SIG-M5 treated with dmso at 0.1 percent for 504 hours (cell line): Measurements from ENCODE around the gene MPZL3.
A peak's percentile ranks its signal among the peaks of the same experiment; 100 is the strongest.

ENCODE experiments used
- DNase-seq: peaks from one replicate; lab custom pipeline; 2025; ENCODE audit not compliant: unreplicated experiment; lab: John Stamatoyannopoulos, UW

MPZL3 gene

GRCh38 chr11:118264569-118265465 lies 12.7 kb upstream of the MPZL3 start:
- DNase-seq = no peak

- DNase-seq = peak; percentile 44
Measured at GRCh38 chr11:118263695-118264568, 11.8 kb upstream of the MPZL3 start, which contains the start of gene MPZL2. Gene MPZL2 (minus strand): TSS chr11:118264297. CDS start chr11:118264153, 144 bp downstream.

GRCh38 chr11:118263112-118263511 lies 10.9 kb upstream of the MPZL3 start:
- DNase-seq = no peak

GRCh38 chr11:118260353-118260752 lies 8.2 kb upstream of the MPZL3 start:
- no peak for DNase-seq

- DNase-seq = no peak
Measured at GRCh38 chr11:118259138-118259537, 7.0 kb upstream of the MPZL3 start.

- no peak for DNase-seq
Measured at GRCh38 chr11:118258410-118258809, 6.2 kb upstream of the MPZL3 start.

GRCh38 chr11:118252688-118253087 lies 523 bp upstream of the MPZL3 start:
- DNase-seq = peak; percentile 18

- peak; percentile 27 for DNase-seq
Measured at GRCh38 chr11:118247041-118247440, 5.1 kb downstream of the MPZL3 start.

GRCh38 chr11:118245936-118246562 lies 6.1 kb downstream of the MPZL3 start:
- DNase-seq = no peak

- no peak for DNase-seq
Measured at GRCh38 chr11:118243993-118244762, 8.0 kb downstream of the MPZL3 start.

GRCh38 chr11:118243161-118243560 lies 9.0 kb downstream of the MPZL3 start:
- no peak for DNase-seq

GRCh38 chr11:118241764-118242098 lies 10.4 kb downstream of the MPZL3 start:
- no peak for DNase-seq

- peak; percentile 88 for DNase-seq
Measured at GRCh38 chr11:118240999-118241763, 11.0 kb downstream of the MPZL3 start.

- DNase-seq = no peak
Measured at GRCh38 chr11:118239509-118240205, 12.5 kb downstream of the MPZL3 start.

GRCh38 chr11:118238929-118239328 lies 13.2 kb downstream of the MPZL3 start:
- peak; percentile 52 for DNase-seq

- peak; percentile 56 for DNase-seq
Measured at GRCh38 chr11:118238421-118238820, 13.7 kb downstream of the MPZL3 start.

- no peak for DNase-seq
Measured at GRCh38 chr11:118236170-118236569, 16.0 kb downstream of the MPZL3 start.

GRCh38 chr11:118234833-118235232 lies 17.3 kb downstream of the MPZL3 start:
- DNase-seq = no peak

GRCh38 chr11:118233850-118234249 lies 18.3 kb downstream of the MPZL3 start:
- no peak for DNase-seq
